ENCODE results near the gene CLDN25. TPM values are rescaled to one million over a fixed set of nuclear protein-coding genes. Genes with fewer than 3 reads are reported as not detected.

The CLDN25 gene
- polyA plus RNA-seq, 10 donors, result 0.17 to 0.31 (median 0.22) TPM; not detected in 5

DNA sequence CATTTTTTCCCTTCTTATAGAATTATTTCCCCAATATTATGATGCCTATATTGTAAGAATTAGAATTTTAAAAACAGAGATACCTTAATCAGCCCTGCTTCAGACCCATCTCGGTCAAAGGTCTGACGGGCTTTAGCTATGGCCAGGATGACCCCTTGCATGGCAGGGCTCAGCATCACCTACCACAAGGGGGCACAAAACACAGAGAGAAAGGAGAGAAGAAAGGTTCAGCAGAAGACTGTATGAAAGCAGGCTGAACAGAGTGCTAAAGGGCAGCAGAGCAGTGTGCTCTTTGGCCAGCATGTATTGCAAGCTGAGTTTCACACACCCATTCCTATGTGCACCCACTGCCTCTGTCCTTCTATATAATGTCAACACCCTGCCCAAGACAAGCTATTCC is 26.8 kb downstream of the CLDN25 start:
- DNase-seq, result peak in 1 of 3 donors; percentile 3

- no peak for DNase-seq
Observed at GRCh38 chr11:113808931-113809330, 29.3 kb downstream of the CLDN25 start.

GRCh38 chr11:113814181-113814580 is 34.6 kb downstream of the CLDN25 start:
- no peak for DNase-seq

DNA sequence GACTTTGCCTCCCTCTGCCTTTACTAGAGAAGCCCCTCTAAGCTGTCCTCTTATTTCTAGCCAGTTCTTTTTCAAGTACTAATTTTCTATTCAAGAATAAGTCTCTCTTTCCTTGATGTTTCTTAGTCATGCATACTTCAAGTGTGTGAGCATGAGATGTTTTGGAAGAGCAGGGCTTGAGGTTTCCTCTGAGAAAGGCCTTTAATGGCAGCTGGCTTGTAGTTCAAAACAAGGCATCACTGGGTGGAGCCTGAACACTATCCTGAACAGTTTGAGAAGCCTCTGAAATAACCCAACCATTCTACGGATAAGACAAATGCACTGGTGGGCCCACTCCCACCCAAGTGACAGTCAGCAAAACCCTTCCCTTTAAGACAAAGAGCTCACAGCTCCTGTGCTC is 37.6 kb downstream of the CLDN25 start:
- no peak for DNase-seq

- no peak for DNase-seq
Observed at GRCh38 chr11:113817626-113818025, 38.0 kb downstream of the CLDN25 start.

GRCh38 chr11:113818426-113818825 is 38.8 kb downstream of the CLDN25 start:
- DNase-seq, result no peak

DNA sequence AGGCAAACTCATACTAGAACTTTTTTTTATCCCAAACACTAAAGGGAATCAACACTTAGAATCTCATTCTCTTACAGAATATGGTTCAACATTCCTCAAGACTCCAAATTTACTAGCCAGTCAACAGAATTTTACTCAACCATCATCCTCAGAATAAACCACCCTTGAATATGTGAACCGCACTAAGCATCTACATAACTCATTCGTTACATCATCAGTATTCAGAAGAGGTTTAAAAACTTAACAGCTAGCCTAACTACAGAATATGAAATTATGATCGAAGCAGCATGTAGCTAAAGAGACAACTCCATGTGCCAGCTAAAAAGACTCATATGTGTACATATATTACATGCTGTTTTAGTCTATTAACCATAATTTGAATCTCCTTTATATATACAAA is 47.9 kb downstream of the CLDN25 start:
- DNase-seq, result no peak

DNA sequence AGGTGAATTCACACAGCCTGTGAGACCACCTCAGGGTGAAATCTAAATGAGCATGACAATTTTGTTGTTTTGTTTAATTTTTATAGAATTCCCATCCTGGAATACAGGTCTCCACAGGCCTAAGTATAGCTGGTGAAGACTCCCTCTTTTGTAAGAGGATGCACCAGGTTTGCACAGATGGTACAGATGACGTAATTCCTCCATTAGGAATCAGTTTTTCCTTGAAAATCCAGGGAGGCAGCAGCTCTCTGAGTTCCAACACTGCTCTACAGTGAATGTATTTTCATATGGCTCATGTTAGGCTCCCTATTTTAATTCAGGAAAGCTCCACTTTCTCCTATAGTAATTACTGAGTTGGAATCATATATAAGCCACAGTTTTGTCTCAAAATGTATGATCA is 48.6 kb downstream of the CLDN25 start:
- DNase-seq, result no peak

GRCh38 chr11:113829751-113830150 is 50.2 kb downstream of the CLDN25 start:
- no peak for DNase-seq

Other genes starting within 250 kb of the CLDN25 start
- gene TMPRSS5, start 73.5 kb upstream of the CLDN25 start, polyA plus RNA-seq (ENCODE audit: insufficient read length in 10 of 10), result 1 to 10 TPM in 4 of 10 donors, under 1 TPM in 6; 0.55 to 2.2 (median 0.89) TPM
- gene ZW10, start 6.1 kb upstream of the CLDN25 start, polyA plus RNA-seq (ENCODE audit: insufficient read length in 10 of 10), result 10 to 100 TPM; 13.1 to 19.0 (median 15.9) TPM
- gene USP28, start 95.8 kb downstream of the CLDN25 start, polyA plus RNA-seq (ENCODE audit: insufficient read length in 10 of 10), result 100 to 1,000 TPM in 2 of 10 donors, 10 to 100 TPM in 8; 43.7 to 108 (median 76.8) TPM
- gene HTR3B, start 125.0 kb downstream of the CLDN25 start, polyA plus RNA-seq (ENCODE audit: insufficient read length in 10 of 10), result under 1 TPM in 5 of 10 donors, not detected in 5; 0.07 to 0.16 (median 0.08) TPM
- gene HTR3A, start 195.3 kb downstream of the CLDN25 start, polyA plus RNA-seq (ENCODE audit: insufficient read length in 10 of 10), result under 1 TPM in 6 of 10 donors, not detected in 4; 0.08 to 0.18 (median 0.16) TPM